HG03442 (cell line): ENCODE data around the gene CTNS.

Source experiments
- ATAC-seq: cut with Tn5 transposase; IDR thresholded peaks from one replicate; pipeline ENCODE4 v1.9.1; 2021; ENCODE audit warnings: mild to moderate bottlenecking, moderate library complexity; ENCODE audit not compliant: unreplicated experiment

Gene CTNS

DNA sequence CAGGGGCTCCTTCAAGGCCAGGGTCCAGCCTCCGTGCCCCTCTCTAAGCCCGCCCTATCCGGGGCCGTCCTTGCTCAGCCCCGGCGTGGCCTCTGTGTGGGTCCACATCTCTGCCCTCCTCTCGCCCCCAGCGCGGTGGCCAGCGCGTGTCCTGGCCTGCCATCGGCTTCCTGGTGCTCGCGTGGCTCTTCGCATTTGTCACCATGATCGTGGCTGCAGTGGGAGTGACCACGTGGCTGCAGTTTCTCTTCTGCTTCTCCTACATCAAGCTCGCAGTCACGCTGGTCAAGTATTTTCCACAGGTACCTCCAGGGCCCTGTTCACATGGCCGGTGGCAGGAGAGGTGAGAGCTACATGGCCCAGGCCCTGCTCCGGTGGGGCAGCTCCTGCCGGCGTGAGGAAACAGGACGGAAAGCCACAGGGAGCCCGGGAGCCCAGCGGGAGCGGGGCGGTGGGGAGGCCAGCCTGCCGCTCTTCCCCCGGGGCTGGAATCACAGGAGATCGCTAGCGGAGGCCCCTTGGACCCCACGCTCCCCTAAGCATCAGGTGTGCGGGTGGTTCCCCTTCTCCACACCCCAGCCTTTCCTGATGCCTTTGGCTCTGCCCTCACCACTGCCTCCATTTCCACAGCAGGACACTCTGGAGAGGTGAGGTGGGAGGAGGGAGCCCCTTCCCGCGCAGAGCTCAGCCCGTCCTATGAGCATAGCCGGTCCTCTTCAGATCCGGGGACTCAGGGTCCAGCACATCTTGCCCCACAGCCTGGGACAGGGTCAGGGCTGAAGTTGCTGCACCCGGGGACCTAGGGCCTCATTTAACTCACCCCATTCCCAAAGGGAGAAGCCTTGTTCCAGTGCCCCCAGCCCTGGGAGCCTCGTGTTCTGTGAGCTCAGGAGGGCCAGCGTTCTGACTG lies 21.6 kb downstream of the CTNS start:
- ATAC-seq = no peak

DNA sequence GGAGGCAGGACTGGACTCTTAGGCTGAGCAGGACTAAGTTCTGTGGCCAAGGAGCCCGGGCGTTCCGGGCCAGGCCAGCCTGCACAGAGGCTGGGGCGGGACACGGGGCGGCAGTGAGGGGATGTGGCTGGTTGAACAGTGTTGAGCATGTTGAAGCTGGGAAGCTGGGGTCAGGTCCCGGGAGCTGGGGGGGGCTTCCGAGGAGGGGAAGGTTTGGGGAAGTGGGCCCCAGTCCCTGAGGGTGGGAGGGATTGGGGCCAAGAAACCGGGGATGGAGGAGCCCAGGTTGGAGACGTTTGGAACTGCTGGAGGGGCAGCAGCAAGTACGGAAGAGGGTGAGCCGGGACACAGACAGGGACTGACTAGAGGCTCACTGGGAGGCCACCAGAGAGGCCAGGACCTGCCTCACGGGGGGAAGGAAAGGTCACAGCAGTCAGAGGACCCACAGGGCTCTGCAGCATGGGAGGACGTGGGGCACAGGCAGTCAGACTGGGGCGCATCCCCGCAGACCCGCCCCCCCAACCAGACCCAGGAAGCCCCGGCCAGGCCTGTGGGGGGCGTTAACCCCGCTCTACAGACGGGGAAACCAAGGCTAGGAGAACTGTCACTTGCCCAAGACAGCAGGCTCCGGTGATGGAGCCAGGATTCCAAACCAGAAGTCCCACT lies 22.4 kb downstream of the CTNS start:
- ATAC-seq = no peak

DNA sequence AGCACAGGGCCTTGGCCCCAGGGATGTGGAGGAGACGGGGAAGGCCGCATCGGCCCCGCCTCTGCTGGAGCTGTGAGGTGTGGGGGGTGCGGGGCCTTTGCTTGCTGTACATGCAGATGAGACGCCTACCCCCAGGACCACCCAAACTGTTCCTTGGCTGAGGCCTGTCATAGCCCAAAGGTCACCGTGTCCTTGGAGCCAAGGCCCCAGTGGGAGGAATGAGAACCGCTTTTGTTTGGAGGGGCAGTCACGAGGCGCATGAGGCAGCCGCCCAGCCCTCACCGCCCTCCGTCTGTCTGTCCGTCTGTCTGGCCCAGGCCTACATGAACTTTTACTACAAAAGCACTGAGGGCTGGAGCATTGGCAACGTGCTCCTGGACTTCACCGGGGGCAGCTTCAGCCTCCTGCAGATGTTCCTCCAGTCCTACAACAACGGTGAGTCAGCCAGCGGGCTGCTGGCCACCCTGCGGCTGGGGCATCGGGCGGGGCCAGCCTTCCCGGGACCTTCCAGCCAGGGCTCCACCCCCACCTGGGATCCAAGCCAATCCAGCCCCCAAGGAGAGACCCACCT lies 23.1 kb downstream of the CTNS start:
- no peak for ATAC-seq

DNA sequence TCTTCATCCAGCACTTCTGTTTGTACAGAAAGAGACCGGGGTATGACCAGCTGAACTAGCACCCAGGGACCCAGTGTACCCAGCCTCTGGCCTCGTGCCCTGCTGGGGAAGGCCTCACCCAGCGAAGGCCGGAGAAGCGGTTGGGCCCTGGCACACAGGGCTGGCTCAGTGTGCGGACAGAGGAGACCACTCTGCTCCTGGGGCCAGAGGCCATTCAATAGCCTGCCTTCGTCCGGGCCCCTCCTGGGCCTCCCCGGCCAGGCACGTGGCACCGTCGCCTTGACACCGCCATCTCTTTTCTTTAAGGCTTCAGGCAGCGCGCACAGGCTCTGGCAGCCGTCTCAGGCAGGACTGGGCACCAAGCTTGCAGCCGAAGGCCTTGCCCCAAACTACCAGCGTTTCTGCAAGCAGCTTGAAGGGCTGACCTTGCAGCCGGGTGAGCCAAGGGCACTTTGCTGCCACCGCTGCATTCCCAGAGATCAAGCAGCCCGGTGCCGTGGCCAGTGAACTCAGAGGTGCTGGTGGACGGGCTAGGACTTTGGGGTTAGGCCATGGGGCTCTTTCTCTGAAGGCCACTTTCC lies 23.8 kb downstream of the CTNS start:
- ATAC-seq = no peak

DNA sequence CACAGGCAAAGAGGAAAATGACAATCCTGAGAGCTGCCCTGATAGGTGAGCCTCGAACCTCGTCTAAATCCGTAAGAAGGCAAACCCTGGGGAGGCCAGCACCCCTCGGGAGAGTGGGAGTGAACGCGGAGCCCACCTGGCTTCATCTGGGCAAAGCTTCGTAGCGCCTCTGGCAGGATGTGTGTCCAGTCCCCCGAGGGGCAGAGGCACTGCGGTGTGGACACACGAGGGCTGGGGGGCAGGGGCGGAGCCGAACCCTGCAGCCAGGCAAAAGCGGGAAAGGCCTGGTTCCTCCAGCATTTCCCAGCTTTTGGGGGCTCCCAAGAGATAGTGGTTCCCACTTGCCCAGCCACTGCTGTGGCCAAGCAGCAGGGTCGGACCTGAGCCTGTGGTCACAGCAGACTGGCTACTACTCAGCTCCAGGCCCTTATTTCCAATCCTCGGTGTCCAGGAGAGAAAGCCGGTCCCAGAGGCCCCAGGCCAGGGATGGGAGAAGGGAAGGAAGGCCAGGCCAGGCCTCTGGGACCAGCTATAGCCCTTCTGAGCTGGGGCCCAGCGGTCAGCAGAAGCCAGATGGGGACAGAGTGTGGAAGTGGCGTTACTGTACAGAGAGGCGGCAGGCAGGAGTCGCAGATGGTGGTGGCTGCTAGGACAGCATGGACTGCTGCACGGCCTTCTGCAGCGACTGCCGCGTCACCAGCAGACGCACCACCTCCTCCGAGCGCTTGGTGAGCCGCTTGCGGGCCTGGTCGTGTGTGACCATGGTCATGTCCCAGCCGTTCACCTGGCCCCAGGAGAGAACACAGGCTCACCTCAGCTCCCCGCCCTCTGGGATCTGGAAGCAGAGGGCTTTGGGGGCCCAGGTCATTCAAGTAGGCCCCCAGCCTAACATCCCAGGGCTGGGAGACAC lies 26.8 kb downstream of the CTNS start:
- ATAC-seq = no peak

DNA sequence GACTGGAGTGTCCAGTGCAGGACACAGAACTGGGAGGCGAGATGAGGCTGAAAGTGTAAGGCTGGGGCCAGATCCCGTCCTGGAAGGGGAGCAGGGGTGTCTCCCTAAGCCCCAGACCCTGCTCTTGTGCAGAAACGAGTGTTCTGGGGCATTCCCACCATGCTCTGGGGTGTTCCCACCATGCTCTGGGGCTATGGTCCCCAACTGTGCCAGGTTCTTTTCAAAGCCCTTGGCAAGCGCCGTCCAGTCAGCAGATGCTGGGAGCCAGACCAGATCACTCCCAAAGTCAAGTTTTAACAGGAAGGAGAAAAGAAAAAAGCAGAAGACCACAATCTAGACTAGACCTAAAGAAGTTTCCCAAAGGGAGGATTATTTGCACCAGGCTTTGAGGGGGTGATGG lies 29.3 kb downstream of the CTNS start:
- ATAC-seq = no peak

DNA sequence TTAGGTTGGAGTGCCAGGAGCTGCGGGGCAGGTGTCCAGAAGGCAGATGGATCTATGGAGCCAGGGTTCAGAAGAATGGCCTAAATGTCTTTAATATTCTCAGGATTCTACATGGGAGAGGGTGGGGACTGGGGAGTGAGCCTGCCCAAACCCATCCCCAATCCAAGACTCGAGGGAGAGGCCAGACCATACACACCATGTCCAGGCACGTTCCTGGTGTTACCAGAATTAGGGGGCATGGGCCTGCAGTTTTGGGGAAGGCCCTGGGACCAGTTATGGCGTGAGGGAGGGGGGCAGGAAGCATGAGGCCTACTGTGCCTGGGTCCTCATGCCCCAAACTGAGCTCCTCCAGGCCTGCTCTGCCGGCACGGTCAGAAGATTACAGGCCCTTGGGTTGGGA lies 30.0 kb downstream of the CTNS start:
- ATAC-seq = no peak

DNA sequence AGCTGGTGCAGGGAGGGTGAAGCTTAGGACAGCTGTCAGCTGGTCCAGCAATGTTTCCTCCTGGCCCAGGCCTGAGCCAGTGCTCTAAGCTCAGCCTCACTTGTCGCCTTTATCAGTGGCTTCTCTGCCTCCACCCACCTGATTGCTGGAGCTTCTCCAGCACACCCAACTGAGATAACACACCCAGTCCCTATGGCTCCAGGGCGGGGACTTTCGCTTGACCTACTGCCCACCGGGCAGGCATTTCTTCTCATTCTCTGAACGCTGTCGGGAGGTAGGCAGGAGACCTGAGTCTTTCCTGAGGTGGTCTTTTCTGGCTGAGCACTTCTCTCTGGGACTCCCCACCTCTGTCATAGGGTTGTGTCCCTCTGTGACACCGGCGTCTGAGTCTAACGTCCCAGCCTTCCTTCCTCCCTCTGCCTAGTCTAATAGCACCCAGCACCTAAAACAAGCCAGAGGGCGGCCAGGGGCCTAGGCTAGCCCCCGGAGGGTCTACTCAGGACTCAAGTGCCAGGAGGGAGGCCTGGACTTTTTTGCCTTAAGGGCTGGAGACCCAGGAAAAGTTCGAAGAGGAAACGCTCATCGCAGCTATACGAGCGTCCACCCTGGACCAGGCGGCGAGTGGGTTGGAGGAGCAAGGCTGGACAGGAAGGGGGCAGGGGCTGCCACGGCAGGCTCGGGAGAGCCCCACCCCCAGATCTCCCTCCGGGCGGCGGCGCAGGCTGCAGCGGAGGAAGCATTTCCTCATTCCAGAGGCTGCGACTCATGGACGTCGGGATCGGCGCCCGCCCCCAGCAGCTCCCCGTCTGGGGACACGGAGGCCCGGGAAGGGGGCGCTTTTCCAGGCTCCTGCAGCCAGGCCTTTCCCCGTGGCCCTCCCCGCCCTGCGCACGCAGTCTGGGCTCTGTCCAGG lies 31.1 kb downstream of the CTNS start:
- ATAC-seq = peak; percentile 5

DNA sequence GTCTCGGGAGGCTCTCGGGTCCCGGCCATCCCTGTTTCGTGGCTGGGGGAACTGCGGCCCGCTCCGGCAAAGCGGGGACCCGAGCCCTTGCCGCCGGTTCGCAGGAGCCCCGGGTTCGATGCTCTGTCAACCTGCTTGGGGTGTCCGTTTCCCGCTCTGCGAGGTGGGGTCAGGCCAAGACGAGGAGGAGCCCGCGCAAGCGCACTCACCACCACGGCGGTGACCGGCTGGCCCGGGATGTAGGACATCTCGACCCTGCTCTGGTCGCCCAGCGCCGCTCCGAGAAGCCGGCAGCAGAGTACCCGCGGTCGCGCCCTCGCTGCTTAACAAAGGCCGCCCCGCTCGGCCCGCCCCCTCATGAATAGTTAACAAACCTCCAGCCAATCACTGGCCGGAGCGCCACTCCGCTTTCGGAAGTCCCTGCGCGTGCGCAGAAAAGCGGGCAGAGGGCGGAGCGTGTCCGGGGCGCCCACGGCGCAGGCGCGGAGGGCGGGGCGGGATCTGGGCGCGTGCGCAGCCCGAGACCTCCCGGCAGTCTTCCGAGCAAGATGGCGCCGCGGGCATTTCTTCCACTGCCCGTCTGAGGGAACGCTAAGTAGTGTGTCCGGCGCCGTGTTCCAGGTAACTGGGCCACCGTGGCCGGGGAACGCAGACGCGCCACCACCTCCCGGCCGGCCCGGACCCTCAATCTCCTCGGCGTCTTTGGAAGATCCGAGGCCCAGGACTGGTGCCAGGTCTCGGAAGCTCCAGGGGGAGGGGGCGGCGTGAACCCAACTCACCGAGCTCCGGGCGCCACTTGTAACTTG lies 31.9 kb downstream of the CTNS start, which contains the start of the genes EMC6 and TAX1BP3:
Gene EMC6, plus strand, starts transcription at position 534 of the 806 bp plus-strand sequence. CDS start 335 bp downstream, outside the sequence.
Gene TAX1BP3, minus strand, starts transcription at position 300 of the 806 bp plus-strand sequence. Its CDS starts 52 bp downstream, at position 248.
- peak; percentile 80 for ATAC-seq

DNA sequence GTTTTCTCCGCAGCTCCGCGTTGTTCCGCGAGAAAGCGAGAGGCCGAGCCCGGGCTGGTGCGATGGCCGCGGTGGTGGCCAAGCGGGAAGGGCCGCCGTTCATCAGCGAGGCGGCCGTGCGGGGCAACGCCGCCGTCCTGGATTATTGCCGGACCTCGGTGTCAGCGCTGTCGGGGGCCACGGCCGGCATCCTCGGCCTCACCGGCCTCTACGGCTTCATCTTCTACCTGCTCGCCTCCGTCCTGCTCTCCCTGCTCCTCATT lies 32.5 kb downstream of the CTNS start:
- ATAC-seq = peak; percentile 16

DNA sequence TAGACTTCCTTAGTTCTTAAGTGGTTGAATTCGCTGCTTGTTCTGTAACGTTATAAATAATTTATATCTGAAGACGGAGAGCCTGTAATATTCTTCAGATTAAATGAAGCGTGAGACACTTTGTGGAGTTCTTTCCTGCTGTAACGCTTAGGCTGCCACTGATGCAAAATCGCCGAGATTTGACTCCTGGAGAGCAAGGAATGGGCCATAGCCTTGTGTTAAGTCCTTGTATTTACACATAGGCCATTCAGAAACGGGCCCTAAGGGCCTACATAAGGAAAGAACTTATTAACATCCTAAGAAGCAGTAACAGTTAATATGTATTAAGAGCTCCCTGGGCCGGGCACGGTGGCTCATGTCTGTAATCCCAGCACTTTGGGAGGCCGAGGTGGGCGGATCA lies 33.0 kb downstream of the CTNS start:
- no peak for ATAC-seq

DNA sequence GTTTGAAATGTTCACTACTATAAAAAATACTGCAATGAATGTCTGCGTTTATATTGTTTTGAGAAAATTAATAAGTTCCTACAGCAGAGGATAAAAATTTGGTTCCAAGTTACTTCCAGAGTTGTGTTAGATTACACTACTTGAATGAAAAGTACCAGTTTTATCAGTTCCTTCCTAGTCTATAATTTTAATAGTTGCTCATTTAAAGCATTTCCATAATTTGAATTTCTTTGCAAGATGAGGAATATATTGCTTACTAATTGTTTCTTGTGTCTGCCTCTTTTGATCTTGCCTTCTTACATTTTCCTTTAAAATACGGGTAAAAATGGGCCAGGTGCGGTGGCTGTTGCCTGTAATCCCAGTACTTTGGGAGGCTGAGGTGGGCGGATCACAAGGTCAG lies 36.0 kb downstream of the CTNS start:
- ATAC-seq = no peak

DNA sequence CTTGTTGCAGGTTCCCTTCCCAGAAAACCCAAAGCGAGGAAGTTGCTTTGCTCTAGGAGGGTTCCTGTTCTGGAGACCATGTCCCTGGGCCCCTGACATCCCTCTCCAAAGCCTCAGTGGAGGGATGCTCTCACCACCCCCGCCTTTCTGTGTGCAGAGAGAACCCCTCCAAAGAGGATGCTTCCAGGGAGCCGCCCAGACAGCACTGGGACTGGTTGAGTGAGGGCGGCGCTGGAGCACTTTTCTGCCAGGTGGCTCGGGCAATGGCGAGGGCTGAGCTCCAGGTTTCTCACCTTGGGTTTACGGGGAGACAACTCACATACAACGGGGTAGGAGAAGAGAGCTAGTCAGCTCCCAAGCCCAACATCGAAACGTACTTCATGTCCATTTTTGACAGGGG lies 39.3 kb downstream of the CTNS start:
- no peak for ATAC-seq

DNA sequence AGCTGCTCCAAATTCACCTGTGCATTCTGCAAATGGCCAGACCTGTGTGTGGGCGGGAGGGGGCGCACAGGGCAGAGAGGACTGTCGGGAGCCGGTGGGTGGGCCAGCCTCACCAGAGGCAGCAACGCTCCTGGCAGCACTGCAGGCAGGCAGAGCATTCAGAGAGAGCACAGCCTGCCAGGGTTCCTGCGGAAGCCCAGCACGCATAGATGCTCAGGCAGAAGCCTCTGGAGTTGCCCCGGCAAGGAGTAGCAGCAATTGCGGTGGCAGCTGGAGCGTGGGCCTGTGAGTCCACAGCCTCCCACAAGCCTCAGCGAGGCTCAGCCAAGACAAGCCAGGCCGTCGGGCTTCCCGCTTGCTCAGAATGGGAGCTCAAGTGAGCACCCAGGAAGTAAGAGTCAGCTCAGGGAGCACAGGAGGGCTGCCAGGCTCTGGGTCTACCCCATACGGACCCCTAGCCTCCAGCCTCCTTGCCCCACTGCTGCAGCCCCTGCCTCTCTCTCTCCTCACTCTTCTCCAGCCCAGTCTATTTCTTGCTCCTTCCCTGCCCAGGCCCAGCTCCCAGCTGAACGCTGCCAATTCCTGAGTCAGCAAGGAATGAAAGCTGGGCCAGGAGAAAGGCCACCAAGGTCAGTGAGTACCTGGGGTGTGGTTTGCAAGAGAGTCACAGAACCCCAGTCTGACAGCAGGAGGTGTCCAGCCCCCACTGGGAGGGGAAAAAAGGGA lies 41.7 kb downstream of the CTNS start:
- no peak for ATAC-seq

DNA sequence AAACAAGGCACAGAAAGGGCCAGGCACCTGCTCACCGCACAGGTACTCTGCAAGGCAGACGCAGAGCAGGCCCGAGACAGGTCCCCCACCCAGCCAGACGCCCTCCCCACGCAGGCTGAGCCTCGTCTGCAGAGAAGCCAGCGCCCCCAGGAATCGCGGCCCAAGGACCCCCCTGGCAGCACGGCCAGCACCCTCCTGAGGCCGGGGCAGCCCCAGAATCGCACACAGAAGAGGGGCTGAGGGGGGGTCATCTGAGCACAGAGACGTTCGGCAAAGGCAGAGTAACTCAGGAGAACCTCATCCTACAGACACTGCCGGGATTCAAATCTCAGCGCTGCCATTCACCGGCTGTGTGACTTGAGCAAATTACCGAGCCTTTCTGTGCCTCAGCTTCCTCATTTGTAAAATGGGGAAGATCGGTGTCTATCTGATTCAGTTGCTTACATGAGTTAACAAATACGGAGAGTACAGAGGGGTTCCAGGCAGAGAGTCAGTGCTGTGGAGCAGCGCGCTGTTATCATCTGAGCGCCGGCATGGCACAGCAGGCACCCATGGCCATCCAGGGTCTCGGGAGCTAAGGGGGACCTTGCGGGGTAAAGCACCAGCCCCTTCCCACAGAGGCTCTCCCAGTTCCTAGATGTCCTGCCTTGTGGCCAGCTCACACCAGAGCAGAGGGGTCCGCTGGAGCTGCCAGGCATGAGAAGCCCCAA lies 42.4 kb downstream of the CTNS start:
- no peak for ATAC-seq

DNA sequence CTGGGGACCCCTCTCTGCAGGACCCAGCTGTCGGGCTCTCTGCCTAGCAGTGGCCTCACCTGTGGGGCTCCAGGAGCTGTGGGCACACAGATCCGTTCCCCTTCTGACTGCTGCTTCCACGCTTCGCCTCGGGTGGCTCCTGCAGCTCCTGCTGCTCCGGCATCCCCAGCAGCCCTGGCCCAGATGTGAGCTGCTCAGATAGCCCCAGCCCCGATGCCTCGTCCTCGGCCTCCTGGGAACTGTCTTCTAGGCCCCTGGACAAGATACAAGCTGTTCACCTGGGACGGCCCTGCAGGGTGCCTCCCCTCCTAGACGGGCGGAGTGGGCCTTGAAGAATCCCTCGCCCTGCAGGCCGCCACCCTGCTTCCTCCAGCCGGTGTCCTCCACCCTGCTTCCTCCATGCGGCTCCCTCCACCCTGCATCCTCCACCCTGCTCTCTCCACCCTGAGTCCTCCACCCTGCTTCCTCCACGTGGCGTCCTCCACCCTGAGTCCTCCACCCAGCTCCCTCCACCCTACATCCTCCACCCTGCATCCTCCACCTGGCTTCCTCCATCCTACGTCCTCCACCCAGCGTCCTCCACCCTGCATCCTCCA lies 43.1 kb downstream of the CTNS start:
- ATAC-seq = no peak

DNA sequence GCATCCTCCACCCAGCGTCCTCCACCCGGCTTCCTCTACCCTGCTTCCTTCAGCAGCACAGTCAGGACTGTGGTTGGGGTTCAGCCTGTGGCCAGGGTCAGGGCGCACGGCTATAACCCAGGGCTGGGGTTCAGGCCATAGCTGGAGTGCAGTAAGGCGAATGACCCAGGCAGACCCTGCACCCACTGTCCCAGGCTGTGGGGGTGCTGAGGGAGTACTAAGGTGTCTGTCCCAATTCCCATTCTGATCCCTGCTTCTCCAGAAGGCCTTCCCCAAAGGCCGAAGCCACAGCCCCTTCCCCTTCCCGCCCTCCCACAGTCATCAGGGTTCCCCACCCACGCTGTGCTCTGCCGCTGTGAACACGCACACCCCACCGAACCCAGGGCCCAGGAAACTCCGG lies 44.5 kb downstream of the CTNS start:
- ATAC-seq = no peak
